CD4-positive, alpha-beta memory T cell (primary cell): ENCODE measurements around the gene SELENOK. TPM values are rescaled to one million over a fixed set of nuclear protein-coding genes. Genes with fewer than 3 reads are reported as not detected.

Experiments
- CTCF ChIA-PET: fragments of 350-600 bp; sonication (Branson Sonifier 250); formaldehyde crosslinking; loops from one replicate; lab custom pipeline; 2021; ENCODE audit warnings: inconsistent platforms; ENCODE audit not compliant: partially characterized antibody; lab: Charles Lee
- POLR2A ChIA-PET: fragments of 350-600 bp; sonication (Branson Sonifier 250); formaldehyde crosslinking; loops from one replicate; lab custom pipeline; 2021; ENCODE audit not compliant: partially characterized antibody; lab: Charles Lee
- DNase-seq, 5 donors: peaks; one replicate each; pipeline versions ENCODE4 v3.0.0 to v3.0.0-alpha.2; 2020 to 2022; ENCODE audit warnings: mixed read lengths in 1 of 5
- H3K27ac ChIP-seq: one replicate; pipeline ENCODE4 v1.7.0; 2013; ENCODE audit warnings: low read depth, low read length
- H3K27me3 ChIP-seq: 2 replicates; pipeline ENCODE4 v1.7.0; 2013; ENCODE audit warnings: mild to moderate bottlenecking, low read length, moderate library complexity; ENCODE audit not compliant: insufficient read depth
- H3K36me3 ChIP-seq: 2 replicates; pipeline ENCODE4 v1.7.0; 2013; ENCODE audit warnings: mild to moderate bottlenecking, low read length, moderate library complexity; ENCODE audit not compliant: insufficient read depth
- H3K4me1 ChIP-seq: 2 replicates; pipeline ENCODE4 v1.7.0; 2013; ENCODE audit warnings: mild to moderate bottlenecking, low read length, moderate library complexity; ENCODE audit not compliant: insufficient read depth
- H3K4me3 ChIP-seq, 2 donors: one replicate each; pipeline ENCODE4 v1.7.0; 2013; ENCODE audit warnings: low read length in 2 of 2, mild to moderate bottlenecking in 1 of 2
- H3K9me3 ChIP-seq, 2 donors: one replicate each; pipeline ENCODE4 v1.7.0; 2013; ENCODE audit warnings: low read length in 2 of 2, control low read depth in 1 of 2; ENCODE audit not compliant: control insufficient read depth in 1 of 2
- H3K27ac Mint-ChIP-seq, 7 donors: one replicate each; pipeline ENCODE4 v1.8.0; 2020 to 2021; ENCODE audit warnings: mixed read lengths in 7 of 7, mild to moderate bottlenecking in 6 of 7, inconsistent platforms in 3 of 7, moderate library complexity in 3 of 7
- H3K27me3 Mint-ChIP-seq, 2 donors: one replicate each; pipeline ENCODE4 v1.8.0; 2020 to 2021; ENCODE audit warnings: mixed read lengths in 2 of 2
- H3K36me3 Mint-ChIP-seq, 2 donors: one replicate each; pipeline ENCODE4 v1.8.0; 2020 to 2021; ENCODE audit warnings: mixed read lengths in 2 of 2, inconsistent platforms in 1 of 2, mild to moderate bottlenecking in 1 of 2
- H3K4me1 Mint-ChIP-seq, 4 donors: one replicate each; pipeline ENCODE4 v1.8.0; 2020 to 2021; ENCODE audit warnings: mixed read lengths in 4 of 4, mild to moderate bottlenecking in 1 of 4
- H3K4me3 Mint-ChIP-seq, 8 donors: one replicate each; pipeline ENCODE4 v1.8.0; 2020 to 2021; ENCODE audit warnings: mixed read lengths in 8 of 8, mild to moderate bottlenecking in 7 of 8, moderate library complexity in 6 of 8, inconsistent platforms in 3 of 8
- H3K9me3 Mint-ChIP-seq, 8 donors: one replicate each; pipeline ENCODE4 v1.8.0; 2020 to 2021; ENCODE audit warnings: mixed read lengths in 8 of 8, mild to moderate bottlenecking in 5 of 8, inconsistent platforms in 3 of 8, moderate library complexity in 1 of 8
- intact Hi-C: fragments of 100-400 bp; cut with micrococcal nuclease; formaldehyde crosslinking; loops from one replicate; pipeline ENCODE4 v1.15.1; 2023
- polyA plus RNA-seq, 2 donors: library from polyadenylated mRNA; unstranded; fragments of 300-500 nt; fragmentation: Illumina TruSeq; gene quantifications; one replicate each; pipeline ENCODE4 v1.2.3, GENCODE V29; 2021
- total RNA-seq, 2 experiments: library from RNA; stranded (reverse); gene quantifications; one replicate each; pipeline ENCODE4 v1.2.3, GENCODE V29; 2021

SELENOK gene
- total and polyA plus RNA-seq, 4 experiments from 2014 or later: 43.2 to 134 (median 76.6) TPM

GRCh38 chr3:53885239-53885638 is 6.4 kb downstream of the SELENOK start:
- Mint-ChIP-seq H3K9me3 (peaks cover 0 to 1% (median 0%) of the 10 kb centered on the region in 8 donors), H3K36me3 (peaks cover 21 to 60% of the 10 kb centered on the region in 2 donors), H3K27me3 (no peaks in the 10 kb centered on the region), H3K4me3 (no peak overlapping the region), H3K27ac (no peak overlapping the region), H3K4me1 (peaks cover 41 to 60% (median 51%) of the 10 kb centered on the region in 4 donors)
- no peak overlapping the region for H3K4me3 ChIP-seq
- intact Hi-C loops: no loop called here
- ChIA-PET CTCF (no interaction called here), POLR2A (no interaction called here)
- no peak overlapping the region for H3K27ac ChIP-seq
- peaks cover 12% of the 10 kb centered on the region for H3K36me3 ChIP-seq
- H3K27me3 ChIP-seq: no peaks in the 10 kb centered on the region
- H3K4me1 ChIP-seq: peaks cover 47% of the 10 kb centered on the region
- DNase-seq: no peak
- no peaks in the 10 kb centered on the region for H3K9me3 ChIP-seq

GRCh38 chr3:53884623-53885022 is 7.0 kb downstream of the SELENOK start:
- no peak for DNase-seq
- peaks cover 12% of the 10 kb centered on the region for H3K36me3 ChIP-seq
- Mint-ChIP-seq H3K36me3 (peaks cover 21 to 61% of the 10 kb centered on the region in 2 donors), H3K27me3 (no peaks in the 10 kb centered on the region), H3K4me1 (peaks cover 40 to 60% (median 50%) of the 10 kb centered on the region in 4 donors), H3K9me3 (peaks cover 0 to 1% (median 0%) of the 10 kb centered on the region in 8 donors), H3K27ac (no peak overlapping the region), H3K4me3 (no peak overlapping the region)
- no peaks in the 10 kb centered on the region for H3K9me3 ChIP-seq
- H3K4me3 ChIP-seq: no peak overlapping the region
- POLR2A ChIA-PET: no interaction called here
- no peaks in the 10 kb centered on the region for H3K27me3 ChIP-seq
- no peak overlapping the region for H3K27ac ChIP-seq
- CTCF ChIA-PET: no interaction called here
- peaks cover 43% of the 10 kb centered on the region for H3K4me1 ChIP-seq
- intact Hi-C loops: no loop called here

- ChIA-PET CTCF (no interaction called here), POLR2A (interaction anchor here (4.1 kb wide), 1 partner anchor 9 kb away, joined by 63 read pairs; the partner anchor contains the start of gene SELENOK)
- Histone ChIP-seq H3K4me1 (peaks cover 31% of the 10 kb centered on the region), H3K9me3 (no peaks in the 10 kb centered on the region), H3K27ac (no peak overlapping the region), H3K4me3 (no peak overlapping the region), H3K27me3 (no peaks in the 10 kb centered on the region), H3K36me3 (peaks cover 13% of the 10 kb centered on the region)
- peaks cover 20 to 63% of the 10 kb centered on the region in 2 donors for H3K36me3 Mint-ChIP-seq
- peak overlapping the region; percentile 65 to 100 (median 100) for H3K27ac Mint-ChIP-seq
- no peaks in the 10 kb centered on the region for H3K27me3 Mint-ChIP-seq
- H3K4me3 Mint-ChIP-seq: peak overlapping the region; percentile 100
- DNase-seq: no peak
- H3K9me3 Mint-ChIP-seq: peaks cover 0 to 1% (median 0%) of the 10 kb centered on the region in 8 donors
- peaks cover 32 to 48% (median 40%) of the 10 kb centered on the region in 4 donors for H3K4me1 Mint-ChIP-seq
- intact Hi-C loops: no loop called here
Observed at GRCh38 chr3:53883008-53883407, 8.7 kb downstream of the SELENOK start.

GRCh38 chr3:53881691-53882593 is 9.7 kb downstream of the SELENOK start, which contains the start of gene ACTR8:
TSS of gene ACTR8 (minus strand) at chr3:53882152. CDS start at chr3:53882101, 51 bp downstream.
- no peaks in the 10 kb centered on the region for H3K27me3 ChIP-seq
- H3K36me3 ChIP-seq: peaks cover 22% of the 10 kb centered on the region
- no peaks in the 10 kb centered on the region for H3K27me3 Mint-ChIP-seq
- H3K4me1 Mint-ChIP-seq: peaks cover 27 to 38% (median 33%) of the 10 kb centered on the region in 4 donors
- POLR2A ChIA-PET: interaction anchor here (1.3 to 4.1 kb wide), 2 partner anchors 10 to 535 kb away, joined by 3 to 63 read pairs; partner anchors contain the start of genes DCP1A and SELENOK
- H3K36me3 Mint-ChIP-seq: peaks cover 22 to 67% of the 10 kb centered on the region in 2 donors
- intact Hi-C loops: loop anchor here (1.0 kb wide), 1 partner anchor 9 kb away; the partner anchor contains the start of gene SELENOK
- CTCF ChIA-PET: interaction anchor here (1.4 kb wide), 1 partner anchor 9 kb away, joined by 4 read pairs; no protein-coding TSS in a partner anchor
- peaks cover 0 to 1% (median 0%) of the 10 kb centered on the region in 8 donors for H3K9me3 Mint-ChIP-seq
- peak within 1 kb of the TSS; percentile 65 to 100 (median 100) for H3K27ac Mint-ChIP-seq
- H3K9me3 ChIP-seq: no peaks in the 10 kb centered on the region
- peak within 1 kb of the TSS; percentile 67 to 86 for H3K4me3 ChIP-seq
- peak; percentile 82 to 90 (median 85) for DNase-seq
- peaks cover 20% of the 10 kb centered on the region for H3K4me1 ChIP-seq
- peak within 1 kb of the TSS; percentile 100 for H3K4me3 Mint-ChIP-seq
- peak within 1 kb of the TSS; percentile 83 for H3K27ac ChIP-seq

- CTCF ChIA-PET: interaction anchor here (0.6 to 1.4 kb wide), 3 partner anchors 10 to 18 kb away, joined by 3 to 4 read pairs (median 3); partner anchors contain the start of gene SELENOK
- intact Hi-C loops: no loop called here
- H3K27me3 ChIP-seq: no peaks in the 10 kb centered on the region
- H3K9me3 Mint-ChIP-seq: peaks cover 0 to 1% (median 0%) of the 10 kb centered on the region in 8 donors
- H3K36me3 ChIP-seq: peaks cover 28% of the 10 kb centered on the region
- peak overlapping the region; percentile 67 to 86 for H3K4me3 ChIP-seq
- H3K27me3 Mint-ChIP-seq: no peaks in the 10 kb centered on the region
- H3K4me1 ChIP-seq: peaks cover 19% of the 10 kb centered on the region
- POLR2A ChIA-PET: interaction anchor here (1.3 to 4.1 kb wide), 2 partner anchors 11 to 533 kb away, joined by 3 to 63 read pairs; partner anchors contain the start of genes DCP1A and SELENOK
- DNase-seq: no peak
- peaks cover 23 to 69% of the 10 kb centered on the region in 2 donors for H3K36me3 Mint-ChIP-seq
- H3K27ac ChIP-seq: peak overlapping the region; percentile 83
- H3K4me3 Mint-ChIP-seq: peak overlapping the region; percentile 100
- H3K9me3 ChIP-seq: no peaks in the 10 kb centered on the region
- H3K27ac Mint-ChIP-seq: peak overlapping the region; percentile 65 to 100 (median 98)
- peaks cover 24 to 37% (median 30%) of the 10 kb centered on the region in 4 donors for H3K4me1 Mint-ChIP-seq
Observed at GRCh38 chr3:53880396-53881345, 11.0 kb downstream of the SELENOK start.

GRCh38 chr3:53865732-53866499 is 25.7 kb downstream of the SELENOK start:
- no peaks in the 10 kb centered on the region for H3K27me3 Mint-ChIP-seq
- H3K27ac Mint-ChIP-seq: peak overlapping the region in 1 of 7 donors; percentile 29
- H3K9me3 Mint-ChIP-seq: no peaks in the 10 kb centered on the region
- peaks cover 50 to 76% of the 10 kb centered on the region in 2 donors for H3K36me3 Mint-ChIP-seq
- Histone ChIP-seq H3K9me3 (no peaks in the 10 kb centered on the region), H3K36me3 (peaks cover 25% of the 10 kb centered on the region), H3K27ac (no peak overlapping the region), H3K27me3 (no peaks in the 10 kb centered on the region), H3K4me3 (no peak overlapping the region), H3K4me1 (no peaks in the 10 kb centered on the region)
- no peak overlapping the region for H3K4me3 Mint-ChIP-seq
- ChIA-PET CTCF (no interaction called here), POLR2A (no interaction called here)
- no peak for DNase-seq
- intact Hi-C loops: no loop called here
- peaks cover 0 to 2% (median under 1%) of the 10 kb centered on the region in 4 donors for H3K4me1 Mint-ChIP-seq
